Measurements from ENCODE around the gene SHISA2. TPM values are rescaled to one million over a fixed set of nuclear protein-coding genes. Genes with fewer than 3 reads are reported as not detected.

SHISA2 gene
- total and polyA plus RNA-seq, 2 of the 13 experiments (the other 11 are each of a cell fraction or from before 2014, with no cell fraction given) = not detected

GRCh38 chr13:26058704-26059103 lies 6.9 kb upstream of the SHISA2 start:
- CTCF ChIA-PET (ENCODE audit: low intra/inter-chr PET ratio, low total read pairs) = no interaction called here
- 0% methylated on average over 6 of the region's 6 CpGs for WGBS (ENCODE audit: low lambda C conversion rate)

More at GRCh38 chr13:26058704-26059103, 6.9 kb upstream of the SHISA2 start:
- Histone ChIP-seq H3K4me1 (ENCODE audit: insufficient read depth, low read length) (no peaks in the 10 kb centered on the region), H3K36me3 (replicated peaks in 1 of 2; ENCODE audit: control insufficient read depth in 1 of 2, insufficient read depth in 2 of 2, low read length in 2 of 2) (no peaks in the 10 kb centered on the region), H3K4me3 (replicated peaks in 1 of 3; ENCODE audit: insufficient read depth in 1 of 3, low read depth in 2 of 3, low read length in 3 of 3) (no peak overlapping the region), H3K79me2 (ENCODE audit: insufficient read depth, low read length) (no peaks in the 10 kb centered on the region), H3K4me2 (ENCODE audit: low read depth, low read length) (no peak overlapping the region), H2AFZ (ENCODE audit: low read length) (no peak overlapping the region), H4K20me1 (ENCODE audit: insufficient read depth, low read length) (no peaks in the 10 kb centered on the region), H3K27ac (ENCODE audit: extremely low read length, insufficient read depth, low read length) (no peak overlapping the region), H3K27me3 (ENCODE audit: control insufficient read depth in 1 of 2, insufficient read depth in 2 of 2, low read length in 2 of 2) (peaks cover 0 to 11% of the 10 kb centered on the region in 2 experiments; a peak in 2 of 5 replicates), H3K9me3 (ENCODE audit: low read length) (no peaks in the 10 kb centered on the region), H3K9ac (ENCODE audit: insufficient read depth, low read depth, low read length) (no peak overlapping the region)
- no TSS peak for BruUV-seq (replicated peaks)
- POLR2A ChIA-PET = no interaction called here
- TF ChIP-seq ZSCAN30 (CRISPR knock-in tag; IDR thresholded peaks at IDR 0.05) (no peak), ZNF782 (CRISPR knock-in tag; IDR thresholded peaks at IDR 0.05; ENCODE audit: borderline replicate concordance) (no peak), ZNF598 (CRISPR knock-in tag; IDR thresholded peaks at IDR 0.05; ENCODE audit: borderline replicate concordance) (no peak), CHD4 (IDR thresholded peaks at IDR 0.05; ENCODE audit: borderline replicate concordance, low read length) (no peak), ETV5 (CRISPR knock-in tag; IDR thresholded peaks at IDR 0.05; ENCODE audit: borderline replicate concordance) (no peak), ZKSCAN8 (CRISPR knock-in tag; IDR thresholded peaks at IDR 0.05; ENCODE audit: borderline replicate concordance) (no peak), HMG20B (CRISPR knock-in tag; conservative IDR thresholded peaks at IDR 0.05) (no peak), HBP1 (CRISPR knock-in tag; IDR thresholded peaks at IDR 0.05; ENCODE audit: low read depth) (no peak), BCL6 (CRISPR knock-in tag; IDR thresholded peaks at IDR 0.05) (no peak), REL (CRISPR knock-in tag; conservative IDR thresholded peaks at IDR 0.05) (no peak), NR2F2 (IDR thresholded peaks at IDR 0.05; ENCODE audit: borderline replicate concordance, low read depth) (no peak), SIN3B (IDR thresholded peaks at IDR 0.05; ENCODE audit: low read length) (no peak), PATZ1 (CRISPR knock-in tag; IDR thresholded peaks at IDR 0.05) (no peak), NFKB2 (CRISPR knock-in tag; IDR thresholded peaks at IDR 0.05; ENCODE audit: borderline replicate concordance) (no peak), SOX6 (IDR thresholded peaks at IDR 0.05) (no peak), SOX6 (CRISPR knock-in tag; IDR thresholded peaks at IDR 0.05) (no peak)
- intact Hi-C loops (cut with micrococcal nuclease; ENCODE audit: unreplicated experiment) (no loop called here), in situ Hi-C loops (cut with HindIII; ENCODE audit: extremely low pct_ligation_motif_present, low pct_unique_long_range_greater_than_20kb) (no loop called here)
- DNase-seq (ENCODE audit: low spot score) = no peak
- FAIRE-seq = no peak
- no peak for ATAC-seq

All from HepG2 (cell line).